HEK293 (cell line): ENCODE results near the gene ZNF524.
A peak's percentile ranks its signal among the peaks of the same experiment; 100 is the strongest.

Source experiments
- BCL6B ChIP-seq: fragments of 450-650 bp; formaldehyde crosslinking; IDR thresholded peaks from 2 replicates; pipeline ENCODE4 v1.5.1; 2017; ENCODE audit warnings: missing biosample characterization, missing genetic modification characterization
- PRDM10 ChIP-seq: fragments of 450-650 bp; formaldehyde crosslinking; IDR thresholded peaks from 2 replicates; pipeline ENCODE4 v1.5.1; 2016; ENCODE audit warnings: missing biosample characterization, missing genetic modification characterization
- RBAK ChIP-seq: fragments of 450-650 bp; formaldehyde crosslinking; IDR thresholded peaks from 2 replicates; pipeline ENCODE4 v1.5.1; 2016; ENCODE audit warnings: missing biosample characterization, missing genetic modification characterization
- SALL2 ChIP-seq: fragments of 450-650 bp; formaldehyde crosslinking; IDR thresholded peaks from 2 replicates; pipeline ENCODE4 v1.5.0; 2017; ENCODE audit warnings: missing biosample characterization, mild to moderate bottlenecking, missing genetic modification characterization, borderline replicate concordance
- SETDB1 ChIP-seq: IDR thresholded peaks from one replicate; pipeline ENCODE4 v1.6.1; 2017; ENCODE audit warnings: mild to moderate bottlenecking, low read length, moderate library complexity, mixed read lengths; ENCODE audit not compliant: insufficient read length
- TSHZ1 ChIP-seq: fragments of 450-650 bp; formaldehyde crosslinking; IDR thresholded peaks from 2 replicates; pipeline ENCODE4 v1.5.1; 2016; ENCODE audit warnings: missing biosample characterization, missing genetic modification characterization, borderline replicate concordance
- WT1 ChIP-seq: fragments of 450-650 bp; formaldehyde crosslinking; IDR thresholded peaks from 2 replicates; pipeline ENCODE4 v1.5.1; 2016; ENCODE audit warnings: missing biosample characterization, missing genetic modification characterization
- YY1 ChIP-seq: fragments of 450-650 bp; formaldehyde crosslinking; IDR thresholded peaks from 2 replicates; pipeline ENCODE4 v1.5.1; 2018; ENCODE audit warnings: missing biosample characterization, missing genetic modification characterization
- ZBTB10 ChIP-seq: fragments of 450-650 bp; formaldehyde crosslinking; IDR thresholded peaks from 2 replicates; pipeline ENCODE4 v1.5.1; 2016; ENCODE audit warnings: missing biosample characterization, missing genetic modification characterization
- ZNF10 ChIP-seq: fragments of 450-650 bp; formaldehyde crosslinking; IDR thresholded peaks from 2 replicates; pipeline ENCODE4 v1.5.1; 2017; ENCODE audit warnings: missing biosample characterization, missing genetic modification characterization
- ZNF112 ChIP-seq: fragments of 450-650 bp; formaldehyde crosslinking; IDR thresholded peaks from 2 replicates; pipeline ENCODE4 v1.5.0; 2017; ENCODE audit warnings: missing biosample characterization, missing genetic modification characterization
- ZNF214 ChIP-seq: fragments of 450-650 bp; formaldehyde crosslinking; IDR thresholded peaks from 2 replicates; pipeline ENCODE4 v1.5.1; 2017; ENCODE audit warnings: missing biosample characterization, mild to moderate bottlenecking, missing genetic modification characterization, borderline replicate concordance
- ZNF302 ChIP-seq: fragments of 450-650 bp; formaldehyde crosslinking; IDR thresholded peaks from 2 replicates; pipeline ENCODE4 v1.5.1; 2016; ENCODE audit warnings: missing biosample characterization, missing genetic modification characterization, low read depth
- ZNF311 ChIP-seq: fragments of 450-650 bp; formaldehyde crosslinking; IDR thresholded peaks from 2 replicates; pipeline ENCODE4 v1.5.1; 2017; ENCODE audit warnings: missing biosample characterization, missing genetic modification characterization, borderline replicate concordance
- ZNF398 ChIP-seq: fragments of 450-650 bp; formaldehyde crosslinking; IDR thresholded peaks from 2 replicates; pipeline ENCODE4 v1.5.1; 2017; ENCODE audit warnings: missing biosample characterization, missing genetic modification characterization
- ZNF555 ChIP-seq: fragments of 450-650 bp; formaldehyde crosslinking; conservative IDR thresholded peaks from 2 replicates; pipeline ENCODE4 v1.5.1; 2017; ENCODE audit warnings: missing biosample characterization, mild to moderate bottlenecking, missing genetic modification characterization, inconsistent platforms
- ZNF639 ChIP-seq: fragments of 450-650 bp; formaldehyde crosslinking; IDR thresholded peaks from 2 replicates; pipeline ENCODE4 v1.5.1; 2016; ENCODE audit warnings: missing biosample characterization, missing genetic modification characterization
- ZNF645 ChIP-seq: fragments of 450-650 bp; formaldehyde crosslinking; IDR thresholded peaks from 2 replicates; pipeline ENCODE4; 2016; ENCODE audit warnings: missing biosample characterization, missing genetic modification characterization
- ZNF677 ChIP-seq: fragments of 450-650 bp; IDR thresholded peaks from 2 replicates; pipeline ENCODE4 v1.5.0; 2018; ENCODE audit warnings: missing biosample characterization, mild to moderate bottlenecking, missing genetic modification characterization, moderate library complexity
- ZNF837 ChIP-seq: fragments of 450-650 bp; formaldehyde crosslinking; IDR thresholded peaks from 2 replicates; pipeline ENCODE4 v1.5.1; 2016; ENCODE audit warnings: missing biosample characterization, missing genetic modification characterization
- ZSCAN30 ChIP-seq: fragments of 450-650 bp; IDR thresholded peaks from 2 replicates; pipeline ENCODE4 v1.5.1; 2018; ENCODE audit warnings: missing biosample characterization, mild to moderate bottlenecking, missing genetic modification characterization, moderate library complexity
- ZXDB ChIP-seq: fragments of 450-650 bp; formaldehyde crosslinking; IDR thresholded peaks from 2 replicates; pipeline ENCODE4 v1.5.1; 2016; ENCODE audit warnings: missing biosample characterization, missing genetic modification characterization

The ZNF524 gene

GRCh38 chr19:55599468-55599841 is 633 bp upstream of the ZNF524 start, which contains the start of gene FIZ1 (continued):
- TF ChIP-seq BCL6B (tag by site-specific recombination) (no peak), PRDM10 (tag by site-specific recombination) (peak; percentile 80), SETDB1 (no peak), ZNF112 (no peak), ZNF639 (tag by site-specific recombination) (peak; percentile 76), ZNF555 (tag by site-specific recombination) (no peak), ZSCAN30 (tag by site-specific recombination) (no peak), ZNF10 (tag by site-specific recombination) (no peak), ZXDB (tag by site-specific recombination) (peak; percentile 94; the same call in 1 of the 2 replicates), ZNF311 (tag by site-specific recombination) (no peak), ZBTB10 (peak; percentile 99), ZNF677 (tag by site-specific recombination) (no peak), ZNF214 (tag by site-specific recombination) (no peak), SALL2 (tag by site-specific recombination) (no peak), ZNF645 (tag by site-specific recombination) (no peak), RBAK (tag by site-specific recombination) (no peak), YY1 (no peak), WT1 (peak; percentile 68; the same call in 1 of the 2 replicates), ZNF302 (tag by site-specific recombination) (no peak), ZNF398 (tag by site-specific recombination) (peak; percentile 99), ZNF837 (no peak), TSHZ1 (no peak; the same call in 1 of the 2 replicates)
